ENCODE measurements around the gene KMT2C.

GRCh38 chr7:152105205-152105604 is 330.6 kb downstream of the KMT2C start:
- TF ChIP-seq EZH2phosphoT487 (IDR thresholded peaks at IDR 0.05; ENCODE audit: insufficient read depth, low read depth) (no peak), EZH2 (IDR thresholded peaks at IDR 0.05; ENCODE audit: insufficient read depth, poor library complexity, severe bottlenecking) (no peak)
